ENCODE results near the gene TFEB.

- TF ChIP-seq CTCF (IDR thresholded peaks at IDR 0.05) (no peak), POLR2A (IDR thresholded peaks at IDR 0.05) (no peak), POLR2AphosphoS5 (IDR thresholded peaks at IDR 0.05) (no peak)
Measured at GRCh38 chr6:41733707-41734665, 1.4 kb downstream of the TFEB start.
